ENCODE results near the gene FRMD4A.

Gene FRMD4A

GRCh38 chr10:13950543-13950939 lies 380.2 kb downstream of the FRMD4A start:
- no peak for TF ChIP-seq CTCF (conservative IDR thresholded peaks at IDR 0.05)
- no peak overlapping the region for H3K27ac ChIP-seq

- H3K27ac ChIP-seq, result no peak overlapping the region
- no peak for TF ChIP-seq CTCF (conservative IDR thresholded peaks at IDR 0.05)
These were observed 380.7 kb downstream of the FRMD4A start for GRCh38 chr10:13949844-13950542.

GRCh38 chr10:13946209-13946460 lies 384.6 kb downstream of the FRMD4A start:
- no peak for TF ChIP-seq CTCF (conservative IDR thresholded peaks at IDR 0.05)

GRCh38 chr10:13945390-13946208 lies 385.1 kb downstream of the FRMD4A start:
- TF ChIP-seq CTCF (conservative IDR thresholded peaks at IDR 0.05), result no peak
- H3K27ac ChIP-seq, result peak overlapping the region; percentile 43

More at GRCh38 chr10:13946209-13946460, 384.6 kb downstream of the FRMD4A start:
- H3K27ac ChIP-seq, result peak overlapping the region; percentile 43

GRCh38 chr10:13944823-13945222 lies 385.9 kb downstream of the FRMD4A start:
- no peak for TF ChIP-seq CTCF (conservative IDR thresholded peaks at IDR 0.05)
- peak overlapping the region; percentile 43; the same call in 1 of the 2 replicates for H3K27ac ChIP-seq

GRCh38 chr10:13943735-13944398 lies 386.9 kb downstream of the FRMD4A start:
- H3K27ac ChIP-seq, result no peak overlapping the region

More at GRCh38 chr10:13943735-13944398, 386.9 kb downstream of the FRMD4A start:
- no peak for TF ChIP-seq CTCF (conservative IDR thresholded peaks at IDR 0.05)

Data from VCaP (cell line).